HG03432 (cell line): Measurements from ENCODE around the gene KATNB1.

Source experiments
- ATAC-seq: cut with Tn5 transposase; IDR thresholded peaks from one replicate; pipeline ENCODE4 v1.9.1; 2021; ENCODE audit warnings: mild to moderate bottlenecking, moderate library complexity; ENCODE audit not compliant: unreplicated experiment

Gene KATNB1

GRCh38 chr16:57804111-57804837 lies 68.7 kb downstream of the KATNB1 start:
- ATAC-seq = no peak

- ATAC-seq = no peak
Measured at GRCh38 chr16:57805176-57805575, 69.6 kb downstream of the KATNB1 start.
